ENCODE results near the gene TMEM121B.

The TMEM121B gene

DNA sequence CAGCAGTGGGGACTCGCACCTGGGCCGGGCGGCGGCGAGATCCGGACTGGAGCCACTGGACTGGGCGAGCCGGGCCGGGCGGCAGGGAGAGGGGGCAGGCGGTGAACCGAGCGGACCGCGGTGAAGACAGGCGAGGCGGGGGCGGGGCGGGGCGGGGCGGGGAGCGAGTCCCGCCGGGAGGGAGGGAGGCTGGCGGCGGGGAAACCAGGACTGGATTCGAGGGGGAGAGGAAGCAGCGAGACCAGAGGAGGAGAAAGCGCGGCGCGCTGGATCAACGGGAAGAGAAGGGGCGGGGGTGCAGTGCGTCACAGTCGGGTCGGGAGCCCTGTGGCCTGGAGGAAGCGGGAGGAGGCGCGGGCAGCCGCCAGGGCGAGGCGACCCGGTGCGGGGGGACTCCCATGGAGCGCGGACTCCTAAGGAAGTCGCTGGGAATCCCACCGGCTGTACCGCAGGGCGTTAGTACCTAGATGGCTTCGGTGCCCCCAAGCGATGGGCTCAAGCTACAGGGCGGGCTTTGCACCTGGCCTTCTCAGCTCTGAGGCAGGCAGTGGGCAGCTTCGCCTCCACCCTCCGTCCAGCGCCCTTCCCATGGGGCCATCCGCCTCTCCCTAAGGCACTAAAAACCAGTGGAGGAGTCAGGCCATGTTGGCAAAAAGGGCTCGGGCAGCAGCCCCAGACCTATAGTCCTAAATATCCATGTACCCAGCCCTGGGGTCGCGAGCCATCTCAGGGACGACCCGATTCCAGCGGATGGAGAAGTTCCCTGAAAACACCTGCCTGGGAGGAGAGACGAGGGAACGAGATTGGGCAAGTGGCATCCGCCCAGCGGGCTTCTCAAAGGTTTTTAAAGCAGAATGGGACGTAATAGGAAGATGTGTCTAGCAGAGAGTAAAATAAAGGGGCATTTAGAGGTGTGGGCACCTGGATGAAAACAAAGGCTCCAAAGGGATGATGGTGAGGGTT is at the start of gene TMEM121B:
Gene TMEM121B, minus strand, starts transcription at position 128 of the 963 bp plus-strand sequence. CDS start 233 bp downstream, outside the sequence.
- no peak within 1 kb of the TSS for H3K27ac ChIP-seq
- peak within 1 kb of the TSS; percentile 68 for H3K4me3 ChIP-seq
- TF ChIP-seq, protein P1, sequence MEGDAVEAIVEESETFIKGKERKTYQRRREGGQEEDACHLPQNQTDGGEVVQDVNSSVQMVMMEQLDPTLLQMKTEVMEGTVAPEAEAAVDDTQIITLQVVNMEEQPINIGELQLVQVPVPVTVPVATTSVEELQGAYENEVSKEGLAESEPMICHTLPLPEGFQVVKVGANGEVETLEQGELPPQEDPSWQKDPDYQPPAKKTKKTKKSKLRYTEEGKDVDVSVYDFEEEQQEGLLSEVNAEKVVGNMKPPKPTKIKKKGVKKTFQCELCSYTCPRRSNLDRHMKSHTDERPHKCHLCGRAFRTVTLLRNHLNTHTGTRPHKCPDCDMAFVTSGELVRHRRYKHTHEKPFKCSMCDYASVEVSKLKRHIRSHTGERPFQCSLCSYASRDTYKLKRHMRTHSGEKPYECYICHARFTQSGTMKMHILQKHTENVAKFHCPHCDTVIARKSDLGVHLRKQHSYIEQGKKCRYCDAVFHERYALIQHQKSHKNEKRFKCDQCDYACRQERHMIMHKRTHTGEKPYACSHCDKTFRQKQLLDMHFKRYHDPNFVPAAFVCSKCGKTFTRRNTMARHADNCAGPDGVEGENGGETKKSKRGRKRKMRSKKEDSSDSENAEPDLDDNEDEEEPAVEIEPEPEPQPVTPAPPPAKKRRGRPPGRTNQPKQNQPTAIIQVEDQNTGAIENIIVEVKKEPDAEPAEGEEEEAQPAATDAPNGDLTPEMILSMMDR (IDR thresholded peaks at IDR 0.05), result no peak
- DNase-seq (ENCODE audit: low spot score), result no peak

DNA sequence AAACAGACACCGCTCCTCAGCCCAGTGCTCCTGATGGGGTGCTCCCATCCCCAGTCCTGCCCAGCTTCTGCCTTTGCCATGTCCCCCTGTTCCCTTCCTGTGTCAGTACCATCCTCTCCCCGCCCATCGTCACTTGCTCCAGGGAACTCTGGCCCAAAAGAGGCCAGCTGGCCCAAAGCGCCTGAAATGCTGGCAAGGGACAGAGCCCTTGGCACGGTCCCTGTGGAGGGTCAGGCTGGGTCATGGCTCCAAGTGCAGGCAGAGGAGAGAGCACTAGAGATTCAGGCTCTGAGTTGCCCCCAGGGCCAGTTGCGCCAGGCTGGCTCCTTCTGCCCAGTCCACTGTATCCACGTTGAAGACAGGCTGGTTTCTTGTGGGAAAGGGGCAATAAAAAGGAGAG is 46.3 kb upstream of the TMEM121B start:
- H3K4me3 ChIP-seq, result no peak overlapping the region
- TF ChIP-seq, protein P1 (IDR thresholded peaks at IDR 0.05), result no peak
- DNase-seq (ENCODE audit: low spot score), result no peak
- H3K27ac ChIP-seq, result no peak overlapping the region

DNA sequence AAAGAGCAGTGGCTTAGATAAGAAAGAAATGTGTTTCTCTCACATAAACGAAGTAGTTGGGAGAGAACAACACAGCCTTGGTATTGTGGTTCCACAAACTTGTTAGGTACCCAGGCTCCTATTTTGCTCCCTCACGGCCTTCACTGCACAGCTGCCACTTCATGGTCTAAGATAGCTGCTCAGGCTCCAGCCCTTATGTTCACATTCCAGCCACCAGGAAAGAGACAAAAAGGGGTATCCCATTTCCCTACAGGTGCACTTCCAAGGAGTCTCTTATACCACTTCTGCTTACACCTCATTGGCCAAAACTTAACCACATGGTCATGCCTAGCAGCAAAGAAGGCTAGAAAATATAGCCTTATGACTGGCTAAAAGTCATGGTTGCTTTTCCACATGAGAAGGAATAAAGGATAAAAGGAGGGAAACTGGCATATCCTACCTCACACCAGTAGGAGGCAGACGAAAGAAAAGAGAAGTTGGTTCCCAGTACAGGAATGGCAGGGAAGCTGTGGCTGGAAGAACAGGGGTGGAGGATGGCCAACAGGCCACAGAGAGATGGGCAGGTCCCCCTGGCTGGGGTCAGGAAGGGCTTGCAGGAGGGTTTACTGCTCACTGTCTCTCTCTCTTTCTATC is 43.3 kb upstream of the TMEM121B start:
- TF ChIP-seq, protein P1 (IDR thresholded peaks at IDR 0.05), result no peak
- Histone ChIP-seq H3K27ac (no peak overlapping the region), H3K4me3 (no peak overlapping the region)
- no peak for DNase-seq (ENCODE audit: low spot score)

DNA sequence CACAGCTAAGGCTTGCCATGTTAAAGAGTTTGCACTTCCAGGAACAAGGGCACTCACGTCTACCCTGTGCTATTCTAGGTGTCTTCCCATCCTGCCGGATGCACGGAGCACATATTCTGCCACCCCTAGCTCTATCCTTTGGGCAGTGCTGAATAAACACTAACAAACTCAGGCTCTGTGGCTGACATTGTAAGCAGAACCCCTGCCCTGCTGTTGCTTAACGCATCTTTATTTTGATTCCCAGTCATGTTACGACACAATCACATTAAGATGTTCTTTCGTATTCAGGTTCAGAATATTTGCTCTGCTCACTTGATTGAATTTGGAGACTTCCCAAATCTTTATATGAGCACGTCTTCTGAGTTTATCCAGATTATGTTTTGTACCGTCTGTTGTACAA is 41.6 kb upstream of the TMEM121B start:
- H3K4me3 ChIP-seq, result no peak overlapping the region
- no peak for DNase-seq (ENCODE audit: low spot score)
- no peak overlapping the region for H3K27ac ChIP-seq
- TF ChIP-seq, protein P1 (IDR thresholded peaks at IDR 0.05), result no peak

- H3K4me3 ChIP-seq, result no peak overlapping the region
- DNase-seq (ENCODE audit: low spot score), result no peak
- TF ChIP-seq, protein P1 (IDR thresholded peaks at IDR 0.05), result no peak
- no peak overlapping the region for H3K27ac ChIP-seq
These were observed 40.8 kb upstream of the TMEM121B start for GRCh38 chr22:17161991-17162390.

GRCh38 chr22:17159504-17159951 is 38.4 kb upstream of the TMEM121B start:
- peak; percentile 79 for DNase-seq (ENCODE audit: low spot score)
- TF ChIP-seq, protein P1 (IDR thresholded peaks at IDR 0.05), result no peak
- Histone ChIP-seq H3K27ac (peak overlapping the region; percentile 64 to 96), H3K4me3 (peak overlapping the region; percentile 78)
